CD4-positive, alpha-beta T cell (primary cell): ENCODE data around the gene BRD8. TPM values are rescaled to one million over a fixed set of nuclear protein-coding genes. Genes with fewer than 3 reads are reported as not detected.

ENCODE experiments used
- ATAC-seq: fragments of 200-7000 bp; cut with Tn5 transposase; one replicate; pipeline ENCODE4 v1.10.0; 2022; ENCODE audit warnings: mild to moderate bottlenecking; ENCODE audit not compliant: poor library complexity
- CTCF ChIA-PET: fragments of 350-600 bp; sonication (Branson Sonifier 250); formaldehyde crosslinking; loops from one replicate; lab custom pipeline; 2021; ENCODE audit warnings: antibody characterized with exemption, inconsistent platforms; lab: Charles Lee
- POLR2A ChIA-PET: fragments of 350-600 bp; sonication (Branson Sonifier 250); formaldehyde crosslinking; loops from one replicate; lab custom pipeline; 2021; ENCODE audit warnings: antibody characterized with exemption, inconsistent platforms; lab: Charles Lee
- DNase-seq, 14 experiments: peaks; one replicate each; pipeline ENCODE4 v3.0.0-alpha.2; 2013 to 2020; ENCODE audit warnings: mixed read lengths in 2 of 14
- H3K27ac ChIP-seq, 2 donors: one replicate each; pipeline versions ENCODE4 v1.5.1 to v1.7.0; 2013; ENCODE audit warnings: low read length in 2 of 2, low read depth in 1 of 2, mild to moderate bottlenecking in 1 of 2
- H3K27me3 ChIP-seq, 2 experiments: 1 replicate in 1 of 2; 2 replicates in 1 of 2; pipeline versions ENCODE4 v1.6.1 to v1.7.0; 2013; ENCODE audit warnings: low read length in 2 of 2, control low read depth in 1 of 2, mild to moderate bottlenecking in 1 of 2, moderate library complexity in 1 of 2; ENCODE audit not compliant: insufficient read depth in 2 of 2, control insufficient read depth in 1 of 2
- H3K36me3 ChIP-seq: one replicate; pipeline ENCODE4 v1.6.1; 2013; ENCODE audit warnings: low read length, control low read depth; ENCODE audit not compliant: insufficient read depth
- H3K4me1 ChIP-seq: one replicate; pipeline ENCODE4 v1.6.1; 2013; ENCODE audit warnings: low read length, control low read depth; ENCODE audit not compliant: insufficient read depth
- H3K4me3 ChIP-seq: one replicate; pipeline ENCODE4 v1.5.1; 2013; ENCODE audit warnings: mild to moderate bottlenecking, low read length, moderate library complexity
- H3K9me3 ChIP-seq, 2 experiments: 1 replicate in 1 of 2; 2 replicates in 1 of 2; pipeline versions ENCODE4 v1.6.1 to v1.7.0; 2013; ENCODE audit warnings: low read length in 2 of 2, mild to moderate bottlenecking in 2 of 2, control low read depth in 1 of 2, moderate library complexity in 1 of 2; ENCODE audit not compliant: control insufficient read depth in 1 of 2, insufficient read depth in 1 of 2
- H3K27ac Mint-ChIP-seq: one replicate; pipeline ENCODE4 v1.8.0; 2020; ENCODE audit warnings: mixed read lengths
- H3K27me3 Mint-ChIP-seq: one replicate; pipeline ENCODE4 v1.8.0; 2021; ENCODE audit warnings: mixed read lengths
- H3K36me3 Mint-ChIP-seq: one replicate; pipeline ENCODE4 v1.8.0; 2021; ENCODE audit warnings: low read depth, mixed read lengths
- H3K4me1 Mint-ChIP-seq: one replicate; pipeline ENCODE4 v1.8.0; 2021; ENCODE audit warnings: low read depth, mixed read lengths
- H3K4me3 Mint-ChIP-seq: one replicate; pipeline ENCODE4 v1.8.0; 2020; ENCODE audit warnings: mild to moderate bottlenecking, mixed read lengths
- H3K9me3 Mint-ChIP-seq: one replicate; pipeline ENCODE4 v1.8.0; 2020; ENCODE audit warnings: mixed read lengths
- CTCF ChIP-seq: fragments of 200-600 bp; IDR thresholded peaks from one replicate; pipeline ENCODE4 v1.8.0; 2022; ENCODE audit warnings: antibody characterized with exemption, mild to moderate bottlenecking
- intact Hi-C, 2 experiments: fragments of 100-400 bp; cut with DNase I in 1 of 2; cut with micrococcal nuclease in 1 of 2; formaldehyde crosslinking; loops; one replicate each; pipeline versions ENCODE4 v1.15.1 to v1.9.0; 2023 to 2025; cut with DNase I, micrococcal nuclease
- total RNA-seq, 174 experiments: library from RNA in 2 of 174; stranded (reverse) in 2 of 174; gene quantifications; one replicate each; pipeline ENCODE4 v1.2.3 and lab custom pipeline; 2021 to 2026

The BRD8 gene
- total RNA-seq, 2 experiments from 2014 or later, result 6.9 to 9.6 TPM

GRCh38 chr5:138188626-138189025 is 10.2 kb upstream of the BRD8 start:
- no peaks in the 10 kb centered on the region for H3K4me1 Mint-ChIP-seq
- no peak for ATAC-seq
- POLR2A ChIA-PET, result interaction anchor here (0.6 kb wide), 1 partner anchor 45 kb away, joined by 3 read pairs; no protein-coding TSS in a partner anchor

GRCh38 chr5:138186002-138186447 is 7.6 kb upstream of the BRD8 start:
- DNase-seq (no peak), ATAC-seq (no peak)
- no peak overlapping the region for H3K27ac ChIP-seq
- Mint-ChIP-seq H3K36me3 (peaks cover 42% of the 10 kb centered on the region), H3K27ac (no peak overlapping the region), H3K4me1 (no peaks in the 10 kb centered on the region), H3K4me3 (no peak overlapping the region), H3K9me3 (no peaks in the 10 kb centered on the region), H3K27me3 (no peaks in the 10 kb centered on the region)
- H3K4me1 ChIP-seq, result no peaks in the 10 kb centered on the region
- H3K27me3 ChIP-seq, result no peaks in the 10 kb centered on the region
- ChIA-PET POLR2A (interaction anchor here (1.4 kb wide), 1 partner anchor 27 kb away, joined by 3 read pairs; the partner anchor contains the start of gene CDC23), CTCF (no interaction called here)
- peaks cover 38% of the 10 kb centered on the region for H3K36me3 ChIP-seq
- H3K9me3 ChIP-seq, result no peaks in the 10 kb centered on the region
- intact Hi-C loops, result loop anchor here in 1 of 2 experiments (10.0 kb wide), 1 partner anchor 359 kb away; the partner anchor contains the start of gene ETF1
- no peak for TF ChIP-seq CTCF
- no peak overlapping the region for H3K4me3 ChIP-seq

More at GRCh38 chr5:138188626-138189025, 10.2 kb upstream of the BRD8 start:
- DNase-seq, result no peak
- no peak overlapping the region for H3K27ac ChIP-seq
- CTCF ChIA-PET, result no interaction called here
- H3K9me3 Mint-ChIP-seq, result no peaks in the 10 kb centered on the region
- H3K9me3 ChIP-seq, result no peaks in the 10 kb centered on the region
- H3K27me3 Mint-ChIP-seq, result no peaks in the 10 kb centered on the region
- no peak overlapping the region for H3K27ac Mint-ChIP-seq
- H3K27me3 ChIP-seq, result no peaks in the 10 kb centered on the region
- H3K4me1 ChIP-seq, result no peaks in the 10 kb centered on the region
- TF ChIP-seq CTCF, result no peak
- peaks cover 68% of the 10 kb centered on the region for H3K36me3 Mint-ChIP-seq
- intact Hi-C loops, result loop anchor here in 1 of 2 experiments (10.0 kb wide), 1 partner anchor 356 kb away; the partner anchor contains the start of gene ETF1
- H3K4me3 ChIP-seq, result no peak overlapping the region
- no peak overlapping the region for H3K4me3 Mint-ChIP-seq
- peaks cover 57% of the 10 kb centered on the region for H3K36me3 ChIP-seq

GRCh38 chr5:138182808-138183207 is 4.4 kb upstream of the BRD8 start:
- H3K27ac Mint-ChIP-seq, result no peak overlapping the region
- POLR2A ChIA-PET, result no interaction called here
- peaks cover 15% of the 10 kb centered on the region for H3K4me1 ChIP-seq

More at GRCh38 chr5:138182808-138183207, 4.4 kb upstream of the BRD8 start:
- no peaks in the 10 kb centered on the region for H3K27me3 ChIP-seq
- intact Hi-C loops, result loop anchor here in 1 of 2 experiments (5.0 to 10.0 kb wide), 2 partner anchors 324 to 362 kb away; partner anchors contain the start of gene ETF1
- no peak overlapping the region for H3K4me3 ChIP-seq
- Mint-ChIP-seq H3K4me1 (peaks cover 4% of the 10 kb centered on the region), H3K4me3 (no peak overlapping the region), H3K27me3 (no peaks in the 10 kb centered on the region), H3K36me3 (peaks cover 12% of the 10 kb centered on the region), H3K9me3 (no peaks in the 10 kb centered on the region)
- TF ChIP-seq CTCF, result no peak
- ATAC-seq (no peak), DNase-seq (no peak)
- H3K9me3 ChIP-seq, result no peaks in the 10 kb centered on the region
- peaks cover 14% of the 10 kb centered on the region for H3K36me3 ChIP-seq
- CTCF ChIA-PET, result no interaction called here
- H3K27ac ChIP-seq, result no peak overlapping the region
